Stimulated activated naive B cell treated with anti-CD40 and anti-IgM and Interleukin-4, amounts not matched to agents 10 μg/mL and 1 μg/mL and 100 μg/mL, for 72 hours (primary cell): Measurements from ENCODE around the gene MYRIP.
A peak's percentile ranks its signal among the peaks of the same experiment; 100 is the strongest.

Source experiments
- ATAC-seq, 2 donors: fragments of 150-1000 bp; cut with Tn5 transposase; replicated peaks; 2 replicates each; pipeline ENCODE4 v1.10.0; 2021; ENCODE audit warnings: moderate library complexity in 1 of 2
- DNase-seq: peaks from one replicate; pipeline ENCODE4 v3.0.0; 2021
- H3K27ac Mint-ChIP-seq: one replicate; pipeline ENCODE4 v1.8.0; 2022; ENCODE audit warnings: mild to moderate bottlenecking, mixed read lengths
- H3K27me3 Mint-ChIP-seq, 2 donors: one replicate each; pipeline ENCODE4 v1.8.0; 2022; ENCODE audit warnings: mixed read lengths in 2 of 2
- H3K36me3 Mint-ChIP-seq, 2 donors: one replicate each; pipeline ENCODE4 v1.8.0; 2022; ENCODE audit warnings: mixed read lengths in 2 of 2, mild to moderate bottlenecking in 1 of 2
- H3K4me1 Mint-ChIP-seq, 2 donors: one replicate each; pipeline ENCODE4 v1.8.0; 2022; ENCODE audit warnings: mixed read lengths in 2 of 2, mild to moderate bottlenecking in 1 of 2
- H3K4me3 Mint-ChIP-seq, 2 donors: one replicate each; pipeline ENCODE4 v1.8.0; 2022; ENCODE audit warnings: mild to moderate bottlenecking in 2 of 2, mixed read lengths in 2 of 2, moderate library complexity in 1 of 2
- H3K9me3 Mint-ChIP-seq, 2 donors: one replicate each; pipeline ENCODE4 v1.8.0; 2022; ENCODE audit warnings: mixed read lengths in 2 of 2, mild to moderate bottlenecking in 1 of 2

The MYRIP gene

DNA sequence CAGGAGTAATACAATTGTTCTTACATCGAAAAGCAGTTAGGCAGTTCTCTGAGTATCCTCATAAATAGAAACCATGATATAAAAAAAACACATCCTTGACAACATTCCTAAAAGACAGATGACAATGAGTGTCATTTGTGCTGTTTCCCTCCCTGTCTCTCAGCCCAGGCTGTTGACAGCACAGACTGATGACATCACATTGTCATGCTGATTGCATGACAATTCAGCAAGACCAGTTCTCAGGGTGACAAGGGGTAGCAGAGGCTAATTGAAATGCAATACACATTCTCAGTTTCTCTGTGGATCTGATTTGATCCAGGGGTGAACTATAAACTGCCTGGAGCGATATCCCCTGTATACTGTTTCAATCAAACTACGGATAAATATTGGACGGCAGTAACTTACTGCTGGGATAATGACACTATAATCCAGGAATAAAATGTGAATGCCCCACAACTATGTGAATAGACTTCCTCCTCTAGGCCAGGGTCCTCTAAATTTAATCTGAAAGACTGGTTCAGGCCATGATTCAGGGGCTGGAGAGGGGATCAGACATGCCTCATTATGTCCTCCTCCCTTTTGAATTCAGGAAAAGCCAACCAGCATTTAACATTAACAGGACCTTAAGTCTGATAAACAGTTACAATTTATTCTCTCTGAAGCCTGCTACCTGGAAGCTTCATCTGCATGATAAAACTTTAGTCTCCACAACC is 483.4 kb downstream of the MYRIP start:
- H3K4me1 Mint-ChIP-seq, result no peaks in the 10 kb centered on the region
- ATAC-seq (no peak), DNase-seq (no peak)
- H3K27ac Mint-ChIP-seq, result no peak overlapping the region
- H3K27me3 Mint-ChIP-seq, result no peaks in the 10 kb centered on the region
- H3K36me3 Mint-ChIP-seq, result peaks cover 37 to 46% of the 10 kb centered on the region in 2 donors
- peaks cover 3% of the 10 kb centered on the region in 2 donors for H3K9me3 Mint-ChIP-seq
- no peak overlapping the region for H3K4me3 Mint-ChIP-seq

DNA sequence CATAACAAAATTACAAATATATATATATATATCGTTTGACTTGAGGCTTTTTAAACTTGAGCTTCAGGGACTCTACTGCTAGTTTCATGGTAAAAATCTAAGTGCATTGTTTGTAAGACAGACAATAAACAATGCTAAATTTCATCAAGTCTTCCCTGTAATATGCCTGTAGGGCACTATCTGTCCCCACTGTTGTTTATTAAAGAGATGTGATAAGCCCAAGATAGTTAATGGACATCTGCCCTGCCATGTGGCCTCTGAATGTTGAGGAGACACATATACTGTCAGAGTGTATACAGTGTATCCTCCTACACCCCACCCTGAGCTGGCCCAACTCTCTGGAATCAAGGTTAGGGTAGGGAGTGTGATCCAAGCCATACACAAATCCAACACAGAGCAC is 485.0 kb downstream of the MYRIP start:
- Mint-ChIP-seq H3K36me3 (peaks cover 39 to 44% of the 10 kb centered on the region in 2 donors), H3K4me1 (peaks cover 0 to under 1% of the 10 kb centered on the region in 2 donors), H3K4me3 (no peak overlapping the region), H3K27ac (no peak overlapping the region), H3K9me3 (peaks cover 3% of the 10 kb centered on the region in 2 donors), H3K27me3 (no peaks in the 10 kb centered on the region)
- DNase-seq, result no peak
- ATAC-seq, result no peak

DNA sequence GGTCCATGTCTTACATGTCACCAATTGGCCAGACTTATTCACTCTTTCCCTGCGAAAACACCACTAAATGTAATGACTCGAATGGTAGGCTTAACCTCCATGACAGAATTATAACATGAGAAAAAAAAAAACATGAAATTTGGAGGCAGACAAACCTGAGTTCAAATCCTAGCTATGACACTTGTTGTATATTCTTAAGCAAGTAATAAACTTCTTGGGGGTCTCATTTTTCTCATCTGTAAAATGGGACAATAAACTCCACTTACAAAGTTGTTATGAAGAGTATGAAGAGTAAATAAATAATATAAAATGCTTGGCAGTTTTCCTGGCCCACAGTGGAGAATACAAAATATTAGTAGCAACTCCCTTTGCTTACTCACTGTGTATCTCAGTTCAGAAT is 488.7 kb downstream of the MYRIP start:
- no peak for ATAC-seq
- no peaks in the 10 kb centered on the region for H3K9me3 Mint-ChIP-seq
- H3K4me1 Mint-ChIP-seq, result peaks cover 2 to 6% of the 10 kb centered on the region in 2 donors
- H3K4me3 Mint-ChIP-seq, result no peak overlapping the region
- no peaks in the 10 kb centered on the region for H3K27me3 Mint-ChIP-seq
- no peak for DNase-seq
- H3K27ac Mint-ChIP-seq, result no peak overlapping the region
- H3K36me3 Mint-ChIP-seq, result peaks cover 29 to 40% of the 10 kb centered on the region in 2 donors

DNA sequence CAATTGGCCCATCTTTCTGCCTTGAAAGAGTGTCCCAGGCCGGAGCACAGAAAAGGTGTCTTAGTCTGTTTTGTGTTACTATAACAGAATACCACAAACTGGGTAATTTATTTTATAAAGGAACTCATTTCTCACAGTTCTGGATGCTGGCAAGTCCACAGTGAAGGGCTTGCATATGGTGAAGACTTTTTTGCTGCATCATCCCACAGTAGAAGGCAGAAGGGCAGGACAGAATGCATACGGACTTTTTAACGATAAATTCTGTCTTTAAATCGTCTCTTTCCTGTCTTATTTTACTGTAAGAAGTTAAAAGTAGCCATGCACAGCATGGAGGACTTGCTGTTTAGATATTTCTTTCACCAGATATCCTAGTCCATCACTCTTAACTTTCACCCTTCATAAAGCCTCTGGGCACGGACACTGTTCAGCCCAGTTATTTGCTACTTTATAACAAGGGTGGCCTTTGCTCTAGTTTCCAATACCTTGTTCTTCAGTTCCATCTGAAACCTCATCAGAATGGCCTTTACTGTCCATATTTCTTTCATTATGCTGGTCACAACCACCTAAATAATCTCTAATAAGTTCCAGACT is 489.8 kb downstream of the MYRIP start:
- Mint-ChIP-seq H3K27me3 (no peaks in the 10 kb centered on the region), H3K27ac (no peak overlapping the region), H3K36me3 (peaks cover 25 to 34% of the 10 kb centered on the region in 2 donors), H3K4me3 (no peak overlapping the region), H3K9me3 (no peaks in the 10 kb centered on the region), H3K4me1 (peaks cover 2 to 6% of the 10 kb centered on the region in 2 donors)
- DNase-seq, result no peak
- ATAC-seq, result no peak

DNA sequence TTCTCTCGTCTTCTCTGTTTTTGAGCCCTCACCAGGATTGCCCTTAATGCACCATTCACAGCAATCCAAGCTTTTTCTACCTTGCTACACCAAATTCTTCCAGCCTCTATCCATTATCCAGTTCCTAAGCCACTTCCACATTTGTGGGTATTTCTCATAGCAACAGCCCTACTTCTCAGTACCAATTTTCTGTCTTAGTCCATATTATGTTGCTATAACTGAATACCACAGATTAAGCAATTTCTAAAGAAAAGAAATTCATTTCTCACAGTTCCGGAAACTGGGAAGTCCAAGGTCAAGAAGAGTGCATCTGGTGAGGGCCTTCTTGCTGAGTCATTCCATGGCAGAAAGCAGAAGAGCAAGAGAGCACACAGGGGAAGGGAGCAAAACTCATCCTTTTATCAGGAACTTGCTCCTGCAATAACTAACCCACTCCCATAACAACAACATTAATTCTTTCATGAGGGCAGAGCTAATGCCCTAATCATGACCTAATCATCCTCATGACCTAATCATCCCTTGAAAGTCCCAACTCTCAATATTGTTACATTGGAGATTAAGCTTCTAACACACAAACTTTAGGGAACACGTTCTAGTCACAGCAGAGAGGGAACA is 490.4 kb downstream of the MYRIP start:
- H3K4me3 Mint-ChIP-seq, result no peak overlapping the region
- H3K27ac Mint-ChIP-seq, result no peak overlapping the region
- H3K27me3 Mint-ChIP-seq, result no peaks in the 10 kb centered on the region
- ATAC-seq (peak; percentile 33 to 50), DNase-seq (no peak)
- peaks cover 2 to 6% of the 10 kb centered on the region in 2 donors for H3K4me1 Mint-ChIP-seq
- H3K9me3 Mint-ChIP-seq, result no peaks in the 10 kb centered on the region
- peaks cover 25 to 30% of the 10 kb centered on the region in 2 donors for H3K36me3 Mint-ChIP-seq

DNA sequence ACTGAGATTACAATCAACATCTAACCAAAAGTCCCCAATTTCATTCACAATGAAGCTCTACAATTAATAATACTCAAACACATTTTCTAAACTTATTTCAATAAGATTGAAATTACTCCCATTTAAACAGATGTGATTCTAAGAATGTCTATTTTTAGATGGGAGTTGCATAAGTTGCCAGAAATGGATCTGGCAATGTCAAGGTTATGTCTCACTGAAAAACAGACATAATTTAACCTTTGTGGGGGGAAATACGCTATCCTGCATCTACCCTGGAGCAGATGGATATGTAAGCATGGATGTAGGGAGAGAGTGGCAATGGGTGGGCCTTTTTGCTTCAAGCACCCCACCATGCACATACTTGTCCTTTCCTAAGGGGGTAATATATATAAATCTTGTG is 493.4 kb downstream of the MYRIP start:
- H3K4me3 Mint-ChIP-seq, result no peak overlapping the region
- H3K4me1 Mint-ChIP-seq, result peaks cover 2 to 6% of the 10 kb centered on the region in 2 donors
- ATAC-seq (no peak), DNase-seq (no peak)
- H3K27me3 Mint-ChIP-seq, result no peaks in the 10 kb centered on the region
- H3K9me3 Mint-ChIP-seq, result no peaks in the 10 kb centered on the region
- H3K36me3 Mint-ChIP-seq, result peaks cover 16 to 22% of the 10 kb centered on the region in 2 donors
- H3K27ac Mint-ChIP-seq, result no peak overlapping the region

DNA sequence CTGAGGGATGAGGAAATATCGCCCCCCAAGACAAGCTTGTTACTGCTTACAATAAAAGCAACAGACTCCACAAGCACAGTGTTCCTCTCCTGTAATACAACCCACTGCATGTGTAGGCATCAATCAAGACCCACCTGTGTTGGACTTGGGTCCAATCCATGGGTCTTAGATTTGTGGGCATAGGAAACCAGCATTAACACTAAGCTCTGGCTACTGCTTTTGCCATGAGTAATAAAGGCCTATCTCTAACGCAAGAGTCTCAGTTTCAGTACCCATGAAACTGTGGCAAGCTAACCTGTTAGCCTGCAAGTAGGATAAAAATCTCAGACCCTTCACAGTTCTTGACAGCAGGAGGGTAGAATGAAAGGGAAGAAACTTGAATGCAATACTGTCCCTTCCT is 494.9 kb downstream of the MYRIP start:
- Mint-ChIP-seq H3K27me3 (no peaks in the 10 kb centered on the region), H3K36me3 (peaks cover 14 to 22% of the 10 kb centered on the region in 2 donors), H3K9me3 (no peaks in the 10 kb centered on the region), H3K4me1 (peaks cover 8 to 10% of the 10 kb centered on the region in 2 donors), H3K4me3 (no peak overlapping the region), H3K27ac (no peak overlapping the region)
- DNase-seq (no peak), ATAC-seq (no peak)

DNA sequence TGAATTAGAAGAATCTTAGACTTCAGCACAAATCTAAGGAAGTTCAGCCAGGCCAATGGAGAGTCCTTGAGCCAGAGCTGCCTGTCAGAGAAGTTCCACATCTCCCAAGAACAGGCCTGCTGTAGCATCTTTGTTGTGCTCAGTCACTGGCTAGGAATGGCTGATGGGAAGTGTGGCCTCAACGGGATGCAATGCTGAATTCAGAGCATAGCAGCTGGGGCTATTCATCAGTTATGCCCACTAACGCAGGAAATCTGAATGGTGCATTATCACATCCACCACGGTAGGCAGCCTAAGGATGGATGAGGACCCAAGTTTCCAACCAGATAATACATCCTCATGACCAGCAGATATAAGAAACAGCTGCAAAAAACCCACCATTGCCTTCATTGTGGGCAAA is 496.9 kb downstream of the MYRIP start:
- H3K27ac Mint-ChIP-seq, result no peak overlapping the region
- H3K4me1 Mint-ChIP-seq, result peaks cover 4 to 8% of the 10 kb centered on the region in 2 donors
- no peak overlapping the region for H3K4me3 Mint-ChIP-seq
- ATAC-seq (no peak), DNase-seq (no peak)
- peaks cover 6 to 7% of the 10 kb centered on the region in 2 donors for H3K36me3 Mint-ChIP-seq
- H3K27me3 Mint-ChIP-seq, result no peaks in the 10 kb centered on the region
- H3K9me3 Mint-ChIP-seq, result no peaks in the 10 kb centered on the region

DNA sequence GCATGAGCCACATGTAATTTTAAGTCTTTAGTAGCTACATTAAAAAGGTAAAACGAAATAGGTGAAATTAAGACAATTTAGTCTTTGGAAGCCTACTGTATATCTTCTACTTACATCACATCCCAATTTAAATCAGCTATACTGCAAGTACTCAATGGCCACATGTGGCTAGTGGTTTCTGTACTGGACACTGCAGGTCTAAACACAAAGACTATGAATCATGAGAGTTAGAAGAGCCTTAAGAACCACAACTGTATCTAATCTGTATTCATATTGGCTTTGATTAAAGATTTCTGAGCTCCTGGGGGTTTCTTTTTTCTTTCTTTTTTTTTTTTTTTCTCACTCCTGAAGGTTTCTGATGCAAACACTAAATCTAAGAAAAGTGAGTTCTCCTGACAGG is 497.8 kb downstream of the MYRIP start:
- Mint-ChIP-seq H3K27me3 (no peaks in the 10 kb centered on the region), H3K9me3 (no peaks in the 10 kb centered on the region), H3K4me1 (peaks cover 4 to 8% of the 10 kb centered on the region in 2 donors), H3K27ac (no peak overlapping the region), H3K36me3 (peaks cover 0 to 2% of the 10 kb centered on the region in 2 donors), H3K4me3 (no peak overlapping the region)
- no peak for DNase-seq
- ATAC-seq, result no peak

DNA sequence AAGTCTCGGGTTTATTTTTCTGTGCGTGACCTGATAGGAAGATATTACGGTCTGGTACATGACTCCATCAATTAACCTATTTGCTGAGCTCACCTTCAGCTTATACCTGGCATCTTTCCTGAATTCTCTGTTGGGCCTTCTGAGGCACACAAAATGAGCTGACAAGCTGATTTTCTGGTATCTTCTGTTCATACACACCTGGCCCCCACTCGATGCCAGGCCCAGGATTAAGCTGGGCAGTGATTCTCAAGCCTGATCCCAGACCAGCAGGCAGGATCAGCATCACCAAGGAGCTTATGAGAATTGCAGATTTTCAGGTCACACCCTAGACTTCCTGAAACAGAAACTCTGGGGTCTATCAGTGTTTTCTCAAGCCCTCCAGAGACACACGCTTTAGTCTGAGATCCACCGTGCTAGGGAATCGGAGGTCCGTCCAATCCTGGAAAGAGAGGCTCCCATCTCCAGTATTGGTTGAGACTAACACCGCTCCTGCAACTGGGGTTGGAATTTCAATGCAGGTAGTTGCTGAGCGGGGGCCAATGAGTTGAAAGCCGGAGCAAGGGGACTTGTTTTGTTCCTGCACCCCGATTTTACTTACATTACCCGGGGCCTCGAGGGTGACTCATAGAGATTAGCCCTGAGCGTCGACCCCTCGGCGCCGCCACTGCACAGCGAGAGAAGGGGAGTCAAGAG is 499.5 kb downstream of the MYRIP start:
- peak; percentile 2 to 5 for ATAC-seq
- peak overlapping the region; percentile 100 for H3K4me3 Mint-ChIP-seq
- peak overlapping the region; percentile 100 for H3K27ac Mint-ChIP-seq
- no peaks in the 10 kb centered on the region for H3K9me3 Mint-ChIP-seq
- no peak for DNase-seq
- no peaks in the 10 kb centered on the region for H3K27me3 Mint-ChIP-seq
- peaks cover 0 to 2% of the 10 kb centered on the region in 2 donors for H3K36me3 Mint-ChIP-seq
- peaks cover 4 to 10% of the 10 kb centered on the region in 2 donors for H3K4me1 Mint-ChIP-seq

DNA sequence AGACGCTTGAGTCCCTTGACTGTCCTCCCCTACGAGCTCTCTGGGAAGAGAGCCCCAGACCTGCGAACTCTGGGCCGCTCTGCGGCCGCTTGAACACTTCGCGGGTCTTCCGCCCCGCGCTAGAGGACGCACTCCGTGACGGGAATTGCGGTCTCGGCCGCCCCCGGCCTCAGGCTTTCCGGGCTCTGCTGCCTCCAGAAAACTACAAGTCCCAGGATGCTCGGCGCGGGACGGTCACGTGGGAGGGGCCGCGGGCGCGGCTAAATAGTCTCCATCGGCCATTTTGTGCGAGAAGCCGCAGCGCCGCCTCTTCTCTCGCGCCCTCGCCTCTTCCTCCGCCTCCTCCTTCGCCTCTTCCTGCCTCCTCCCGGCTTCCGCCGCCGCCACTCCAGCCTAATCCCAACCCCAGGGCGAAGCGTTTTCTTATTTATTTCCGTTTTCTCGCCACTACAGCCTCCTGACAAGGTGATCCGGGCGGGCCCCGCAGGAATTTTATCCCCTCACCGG is 500.1 kb downstream of the MYRIP start, which contains the start of gene EIF1B:
Gene EIF1B (plus strand): TSS at position 290 of the 507 bp plus-strand sequence. CDS start 235 bp downstream, outside the sequence.
- Mint-ChIP-seq H3K36me3 (peaks cover under 1 to 2% of the 10 kb centered on the region in 2 donors), H3K27ac (peak within 1 kb of the TSS; percentile 100), H3K27me3 (no peaks in the 10 kb centered on the region), H3K4me3 (peak within 1 kb of the TSS; percentile 100), H3K4me1 (peaks cover 4 to 10% of the 10 kb centered on the region in 2 donors), H3K9me3 (no peaks in the 10 kb centered on the region)
- DNase-seq (peak; percentile 97), ATAC-seq (peak; percentile 91 to 93)
